ENCODE results near the gene TCTN1. TPM values are rescaled to one million over a fixed set of nuclear protein-coding genes. Genes with fewer than 3 reads are reported as not detected.

The TCTN1 gene
- total and polyA plus RNA-seq, 9 of the 15 experiments (the other 6 are each of a cell fraction or from before 2014, with no cell fraction given): 0.32 to 12.5 (median 4.0) TPM

- DNase-seq (ENCODE audit: extremely low read depth in 1 of 4, low spot score in 3 of 4) (no peak), FAIRE-seq (no peak), ATAC-seq (no peak)
- Histone ChIP-seq H2AFZ (ENCODE audit: low read depth, low read length) (peak overlapping the region; percentile 46), H4K20me1 (replicated peaks; ENCODE audit: control insufficient read depth, insufficient read depth, low read length) (no peaks in the 10 kb centered on the region), H3K4me2 (ENCODE audit: insufficient read depth, low read length) (peak overlapping the region; percentile 0; the same call in 1 of the 2 replicates), H3K79me2 (ENCODE audit: control insufficient read depth, insufficient read depth, low read length) (no peaks in the 10 kb centered on the region), H3K27ac (ENCODE audit: extremely low read depth, low read depth, low read length) (no peak overlapping the region), H3K27me3 (ENCODE audit: control insufficient read depth in 2 of 2, insufficient read depth in 2 of 2, low read length in 2 of 2) (peaks cover 2 to 22% of the 10 kb centered on the region in 2 experiments; a peak in 4 of 5 replicates), H3K36me3 (ENCODE audit: control insufficient read depth, insufficient read depth, low read length) (no peaks in the 10 kb centered on the region), H3K9me1 (ENCODE audit: control insufficient read depth, insufficient read depth, low read length) (peaks cover 3% of the 10 kb centered on the region), H3K9ac (ENCODE audit: insufficient read depth in 1 of 2, low read depth in 2 of 2, low read length in 2 of 2) (no peak overlapping the region), H3K4me1 (replicated peaks in 1 of 2; ENCODE audit: control insufficient read depth in 2 of 2, insufficient read depth in 2 of 2, low read length in 2 of 2) (peaks cover 8 to 33% of the 10 kb centered on the region in 2 experiments), H3K4me3 (no peak overlapping the region), H3K9me3 (replicated peaks; ENCODE audit: control insufficient read depth, insufficient read depth, low read depth, low read length) (no peaks in the 10 kb centered on the region)
- ChIA-PET POLR2A (interaction anchor here (1.5 kb wide), 1 partner anchor 26 kb away, joined by 3 read pairs; the partner anchor contains the start of gene TCTN1), CTCF (ENCODE audit: low intra/inter-chr PET ratio) (interaction anchor here (1.1 kb wide), 1 partner anchor 186 kb away, joined by 3 read pairs; no protein-coding TSS in a partner anchor)
- TF ChIP-seq FOXP1 (CRISPR knock-in tag; IDR thresholded peaks at IDR 0.05) (0 out of 2 replicates have a peak, but pooled peaks have one; percentile 30), C11orf30 (IDR thresholded peaks at IDR 0.05; ENCODE audit: low read depth) (peak; percentile 37; the same call in 1 of the 2 replicates), XRCC5 (IDR thresholded peaks at IDR 0.05; ENCODE audit: low read depth, low read length) (no peak), MAFG (tag; conservative IDR thresholded peaks at IDR 0.05) (peak; percentile 41; the same call in 1 of the 2 replicates), ZNF316 (IDR thresholded peaks at IDR 0.05) (peak; percentile 36; the same call in 1 of the 2 replicates)
- intact Hi-C loops (cut with micrococcal nuclease): loop anchor here (2.0 kb wide), 1 partner anchor 58 kb away; no protein-coding TSS in a partner anchor
- no TSS peak for BruUV-seq (replicated peaks)
- in situ Hi-C loops (cut with MboI): no loop called here
- WGBS (ENCODE audit: insufficient coverage, low coverage, missing lambda C conversion rate): 44% methylated on average over 15 of the region's 15 CpGs
Observed at GRCh38 chr12:110640275-110641025, 26.5 kb downstream of the TCTN1 start.
